ENCODE measurements around the gene PTTG1IP. TPM values are rescaled to one million over a fixed set of nuclear protein-coding genes. Genes with fewer than 3 reads are reported as not detected.
A peak's percentile ranks its signal among the peaks of the same experiment; 100 is the strongest.

The PTTG1IP gene
- total RNA-seq, 1 donor from 2014 or later: 205 TPM

- H3K4me1 Mint-ChIP-seq: peaks cover 56% of the 10 kb centered on the region
- no peaks in the 10 kb centered on the region for H3K27me3 Mint-ChIP-seq (ENCODE audit: low read depth)
- DNase-seq (ENCODE audit: low spot score in 2 of 2, unreplicated experiment in 2 of 2): no peak
- no peaks in the 10 kb centered on the region for H3K9me3 Mint-ChIP-seq
- H3K27ac Mint-ChIP-seq: peak overlapping the region; percentile 70
- no peak overlapping the region for H3K4me3 Mint-ChIP-seq
- H3K36me3 Mint-ChIP-seq: peaks cover 7% of the 10 kb centered on the region
- no peak for TF ChIP-seq CTCF (IDR thresholded peaks at IDR 0.05; ENCODE audit: unreplicated experiment)
Measured at GRCh38 chr21:44867999-44868700, 5.3 kb downstream of the PTTG1IP start.

- no peak for DNase-seq (ENCODE audit: low spot score in 2 of 2, unreplicated experiment in 2 of 2)
- no peaks in the 10 kb centered on the region for H3K27me3 Mint-ChIP-seq (ENCODE audit: low read depth)
- peaks cover 7% of the 10 kb centered on the region for H3K36me3 Mint-ChIP-seq
- H3K27ac Mint-ChIP-seq: peak overlapping the region; percentile 21
- H3K4me1 Mint-ChIP-seq: peaks cover 53% of the 10 kb centered on the region
- no peak for TF ChIP-seq CTCF (IDR thresholded peaks at IDR 0.05; ENCODE audit: unreplicated experiment)
- no peaks in the 10 kb centered on the region for H3K9me3 Mint-ChIP-seq
- no peak overlapping the region for H3K4me3 Mint-ChIP-seq
Measured at GRCh38 chr21:44867464-44867863, 6.0 kb downstream of the PTTG1IP start.

DNA sequence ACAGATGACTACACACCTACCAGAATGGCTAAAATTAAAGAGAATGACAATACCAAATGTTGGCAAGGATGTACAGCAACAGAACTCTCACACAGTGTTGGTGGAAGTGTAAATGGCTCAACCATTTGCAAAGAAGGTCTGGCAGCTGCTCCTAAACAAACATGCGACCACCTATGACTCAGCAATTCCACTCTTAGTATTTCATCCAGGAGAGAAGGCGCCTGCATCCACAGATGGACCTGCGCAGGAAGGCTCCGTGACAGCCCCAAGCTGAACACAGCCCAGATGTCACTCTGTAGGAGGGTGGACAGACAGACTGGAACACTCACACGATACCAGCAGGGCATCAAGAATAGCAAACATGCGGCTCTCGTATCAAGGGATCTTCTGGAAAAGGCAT is 6.7 kb downstream of the PTTG1IP start:
- Mint-ChIP-seq H3K9me3 (no peaks in the 10 kb centered on the region), H3K27ac (peak overlapping the region; percentile 33), H3K27me3 (ENCODE audit: low read depth) (no peaks in the 10 kb centered on the region), H3K4me1 (peaks cover 47% of the 10 kb centered on the region), H3K4me3 (no peak overlapping the region), H3K36me3 (peaks cover 10% of the 10 kb centered on the region)
- no peak for DNase-seq (ENCODE audit: low spot score in 2 of 2, unreplicated experiment in 2 of 2)
- no peak for TF ChIP-seq CTCF (IDR thresholded peaks at IDR 0.05; ENCODE audit: unreplicated experiment)

DNA sequence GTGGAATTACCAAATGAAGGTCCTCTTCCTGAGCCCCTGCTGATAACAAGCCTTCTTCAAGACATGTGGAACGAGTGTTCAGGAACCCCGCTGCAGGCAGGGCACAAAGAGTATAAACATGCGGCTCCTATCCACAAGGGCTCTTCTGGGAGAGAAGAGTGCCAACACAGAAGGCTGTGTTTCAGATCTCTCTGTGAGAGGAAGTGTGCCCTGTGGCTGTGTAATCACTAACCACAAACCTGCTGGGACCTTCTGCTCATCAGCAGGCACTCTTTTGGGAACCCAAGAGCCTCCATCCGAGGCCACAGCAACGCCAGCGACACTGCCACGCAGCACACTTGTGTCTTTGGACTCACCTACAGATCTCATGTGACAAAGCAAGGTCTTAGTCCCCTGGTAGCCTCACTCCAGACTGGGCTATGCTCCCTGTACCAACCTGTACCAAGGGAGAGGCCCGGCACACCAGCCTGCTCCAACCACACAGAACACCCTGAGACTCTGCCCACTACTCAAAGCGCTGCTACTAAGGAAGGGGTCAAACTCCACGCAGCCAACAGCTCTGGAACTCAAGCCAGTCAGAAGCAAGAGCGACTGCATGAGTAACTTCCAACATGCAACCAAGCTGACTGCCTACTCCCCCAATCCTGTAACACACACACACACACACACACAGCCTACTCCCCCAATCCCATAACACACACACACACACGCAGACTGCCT is 7.8 kb downstream of the PTTG1IP start:
- H3K4me1 Mint-ChIP-seq: peaks cover 38% of the 10 kb centered on the region
- no peak for TF ChIP-seq CTCF (IDR thresholded peaks at IDR 0.05; ENCODE audit: unreplicated experiment)
- peaks cover 19% of the 10 kb centered on the region for H3K36me3 Mint-ChIP-seq
- no peak overlapping the region for H3K4me3 Mint-ChIP-seq
- peak overlapping the region; percentile 41 for H3K27ac Mint-ChIP-seq
- H3K9me3 Mint-ChIP-seq: no peaks in the 10 kb centered on the region
- H3K27me3 Mint-ChIP-seq (ENCODE audit: low read depth): no peaks in the 10 kb centered on the region
- no peak for DNase-seq (ENCODE audit: low spot score in 2 of 2, unreplicated experiment in 2 of 2)

GRCh38 chr21:44862869-44863685 is 10.4 kb downstream of the PTTG1IP start:
- DNase-seq (ENCODE audit: low spot score in 2 of 2, unreplicated experiment in 2 of 2): no peak
- Mint-ChIP-seq H3K27me3 (ENCODE audit: low read depth) (no peaks in the 10 kb centered on the region), H3K4me3 (no peak overlapping the region), H3K9me3 (no peaks in the 10 kb centered on the region), H3K4me1 (peaks cover 15% of the 10 kb centered on the region), H3K27ac (no peak overlapping the region), H3K36me3 (peaks cover 22% of the 10 kb centered on the region)
- TF ChIP-seq CTCF (IDR thresholded peaks at IDR 0.05; ENCODE audit: unreplicated experiment): no peak

Data from mesothelial cell of epicardium (in vitro differentiated cells).